Measurements from ENCODE around the gene WDPCP. TPM values are rescaled to one million over a fixed set of nuclear protein-coding genes. Genes with fewer than 3 reads are reported as not detected.
"Not testable (repeated sequence)": the region's sequence is repeated elsewhere in the genome, so short reads cannot be mapped to it uniquely, and the experiment has no call there.

Gene WDPCP
- total and polyA plus RNA-seq, 10 donors, result 2.1 to 20.0 (median 13.3) TPM

GRCh38 chr2:63581298-63581961, 6.8 kb downstream of the WDPCP start:
- Histone ChIP-seq H3K27me3 (replicated peaks in 1 of 7) (no peaks in the 10 kb centered on the region), H3K4me3 (no peak overlapping the region), H3K27ac (no peak overlapping the region), H3K9me3 (peaks cover 0 to 6% (median 0%) of the 10 kb centered on the region in 8 donors), H3K4me1 (peaks cover under 1 to 8% (median 4%) of the 10 kb centered on the region in 6 donors), H3K36me3 (no peaks in the 10 kb centered on the region)
- intact Hi-C loops (cut with DNase I; ENCODE audit: low total_unique reads), result no loop called here
- no peak for TF ChIP-seq CTCF (IDR thresholded peaks at IDR 0.05 in 8 of 11, conservative IDR thresholded peaks at IDR 0.05 in 3 of 11)
- TF ChIP-seq POLR2A (IDR thresholded peaks at IDR 0.05), result no peak
- TF ChIP-seq POLR2AphosphoS5 (IDR thresholded peaks at IDR 0.05), result no peak
- WGBS, 5 donors, result 86 to 95% (median 95%) methylated on average over 5 of the region's 5 CpGs
- no peak for DNase-seq

GRCh38 chr2:63580651-63581297, 7.5 kb downstream of the WDPCP start:
- WGBS, 5 donors, result 79 to 85% (median 80%) methylated on average over 4 of the region's 4 CpGs
- no peak for DNase-seq
- H3K27ac ChIP-seq, result no peak overlapping the region
- H3K4me3 ChIP-seq, result no peak overlapping the region
- no peak for TF ChIP-seq CTCF (IDR thresholded peaks at IDR 0.05 in 8 of 11, conservative IDR thresholded peaks at IDR 0.05 in 3 of 11)
- TF ChIP-seq POLR2AphosphoS5 (IDR thresholded peaks at IDR 0.05), result no peak
- H3K9me3 ChIP-seq, result peaks cover 0 to 6% (median 0%) of the 10 kb centered on the region in 8 donors
- peaks cover 0 to 1% (median 0%) of the 10 kb centered on the region in 6 donors for H3K4me1 ChIP-seq
- no peaks in the 10 kb centered on the region for H3K36me3 ChIP-seq
- intact Hi-C loops (cut with DNase I; ENCODE audit: low total_unique reads), result no loop called here
- no peaks in the 10 kb centered on the region for H3K27me3 ChIP-seq (replicated peaks in 1 of 7)

GRCh38 chr2:63578767-63579166, 9.5 kb downstream of the WDPCP start:
- Histone ChIP-seq H3K4me1 (no peaks in the 10 kb centered on the region), H3K4me3 (no peak overlapping the region), H3K27ac (no peak overlapping the region), H3K27me3 (replicated peaks in 1 of 7) (no peaks in the 10 kb centered on the region), H3K9me3 (peaks cover 0 to 15% (median 8%) of the 10 kb centered on the region in 8 donors), H3K36me3 (no peaks in the 10 kb centered on the region)
- DNase-seq, result no peak
- WGBS, 5 donors, result 94 to 98% (median 95%) methylated on average over 3 of the region's 3 CpGs
- TF ChIP-seq CTCF (IDR thresholded peaks at IDR 0.05 in 8 of 11, conservative IDR thresholded peaks at IDR 0.05 in 3 of 11) (no peak), POLR2A (IDR thresholded peaks at IDR 0.05) (no peak), POLR2AphosphoS5 (IDR thresholded peaks at IDR 0.05) (no peak)
- intact Hi-C loops (cut with DNase I; ENCODE audit: low total_unique reads), result no loop called here

- intact Hi-C loops (cut with DNase I; ENCODE audit: low total_unique reads), result no loop called here
- DNase-seq, result no peak
- no peak overlapping the region for H3K27ac ChIP-seq
- no peaks in the 10 kb centered on the region for H3K36me3 ChIP-seq
- H3K4me1 ChIP-seq, result no peaks in the 10 kb centered on the region
- no peaks in the 10 kb centered on the region for H3K27me3 ChIP-seq (replicated peaks in 1 of 7)
- peaks cover 0 to 18% (median 11%) of the 10 kb centered on the region in 8 donors for H3K9me3 ChIP-seq
- TF ChIP-seq POLR2A (IDR thresholded peaks at IDR 0.05) (no peak), POLR2AphosphoS5 (IDR thresholded peaks at IDR 0.05) (no peak), CTCF (IDR thresholded peaks at IDR 0.05 in 8 of 11, conservative IDR thresholded peaks at IDR 0.05 in 3 of 11) (no peak)
- H3K4me3 ChIP-seq, result no peak overlapping the region
Measured at GRCh38 chr2:63576546-63576945, 11.7 kb downstream of the WDPCP start.

- DNase-seq; H3K36me3 ChIP-seq; H3K4me1 ChIP-seq; H3K27me3 ChIP-seq (replicated peaks in 1 of 7); intact Hi-C loops (cut with DNase I; ENCODE audit: low total_unique reads); H3K27ac ChIP-seq; H3K4me3 ChIP-seq: not testable (repeated sequence)
- 96 to 98% (median 97%) methylated on average over 13 of the region's 13 CpGs for WGBS, 5 donors
- peaks cover 0 to 26% (median 17%) of the 10 kb centered on the region in 8 donors for H3K9me3 ChIP-seq
Measured at GRCh38 chr2:63573726-63574345, 14.4 kb downstream of the WDPCP start.

GRCh38 chr2:63573026-63573425, 15.3 kb downstream of the WDPCP start:
- intact Hi-C loops (cut with DNase I; ENCODE audit: low total_unique reads); H3K27me3 ChIP-seq (replicated peaks in 1 of 7): not testable (repeated sequence)

More at GRCh38 chr2:63573026-63573425, 15.3 kb downstream of the WDPCP start:
- DNase-seq, H3K27ac ChIP-seq, H3K4me3 ChIP-seq, H3K36me3 ChIP-seq, H3K4me1 ChIP-seq: not testable (repeated sequence)
- peaks cover 0 to 34% (median 25%) of the 10 kb centered on the region in 8 donors for H3K9me3 ChIP-seq
- 94 to 100% (median 95%) methylated on average over 3 of the region's 3 CpGs for WGBS, 5 donors

Measured in spleen (tissue), 11 donors.